Osteocyte (in vitro differentiated cells): ENCODE data around the gene ZNF334. TPM values are rescaled to one million over a fixed set of nuclear protein-coding genes. Genes with fewer than 3 reads are reported as not detected.

Source experiments
- DNase-seq: peaks from one replicate; pipeline ENCODE4 v3.0.0; 2021; ENCODE audit warnings: mixed read lengths; ENCODE audit not compliant: unreplicated experiment; ENCODE audit errors: extremely low spot score
- H3K27ac Mint-ChIP-seq: one replicate; pipeline ENCODE4 v1.8.0; 2021; ENCODE audit warnings: mild to moderate bottlenecking, mixed read lengths; ENCODE audit not compliant: unreplicated experiment
- H3K27me3 Mint-ChIP-seq: one replicate; pipeline ENCODE4 v1.8.0; 2021; ENCODE audit warnings: mixed read lengths; ENCODE audit not compliant: unreplicated experiment
- H3K36me3 Mint-ChIP-seq: one replicate; pipeline ENCODE4 v1.8.0; 2021; ENCODE audit warnings: mixed read lengths; ENCODE audit not compliant: unreplicated experiment
- H3K4me1 Mint-ChIP-seq: one replicate; pipeline ENCODE4 v1.8.0; 2021; ENCODE audit warnings: mixed read lengths; ENCODE audit not compliant: unreplicated experiment
- H3K4me3 Mint-ChIP-seq: one replicate; pipeline ENCODE4 v1.8.0; 2021; ENCODE audit warnings: mild to moderate bottlenecking, moderate library complexity, mixed read lengths; ENCODE audit not compliant: unreplicated experiment
- H3K9me3 Mint-ChIP-seq: one replicate; pipeline ENCODE4 v1.8.0; 2021; ENCODE audit warnings: mixed read lengths; ENCODE audit not compliant: unreplicated experiment
- CTCF ChIP-seq: fragments of 200-600 bp; sonication (generic); IDR thresholded peaks from 2 replicates; pipeline ENCODE4 v1.5.0; 2021; ENCODE audit warnings: antibody characterized with exemption, mild to moderate bottlenecking, moderate library complexity
- total RNA-seq: library from RNA; stranded (reverse); gene quantifications from 2 replicates; pipeline ENCODE4 v1.2.1, GENCODE V29; 2021

ZNF334 gene
- total RNA-seq, 1 donor from 2014 or later = 3.7 TPM

GRCh38 chr20:46455729-46456128, 57.6 kb downstream of the ZNF334 start:
- H3K27me3 Mint-ChIP-seq = peaks cover 15% of the 10 kb centered on the region
- no peak for DNase-seq
- no peaks in the 10 kb centered on the region for H3K36me3 Mint-ChIP-seq
- H3K9me3 Mint-ChIP-seq = peaks cover 16% of the 10 kb centered on the region
- TF ChIP-seq CTCF = no peak
- no peak overlapping the region for H3K27ac Mint-ChIP-seq
- no peak overlapping the region for H3K4me3 Mint-ChIP-seq
- H3K4me1 Mint-ChIP-seq = no peaks in the 10 kb centered on the region

Other genes with a start within 250 kb of the ZNF334 start
- not detected in 2 replicates for gene CDH22, start 205.1 kb downstream of the ZNF334 start, total RNA-seq
- 48.8 and 57.8 TPM in 2 replicates for gene ELMO2, start 106.9 kb downstream of the ZNF334 start, total RNA-seq
- gene OCSTAMP, start 37.1 kb upstream of the ZNF334 start, total RNA-seq = not detected in 2 replicates
- gene SLC13A3, start 137.9 kb upstream of the ZNF334 start, total RNA-seq = 1.8 and 2.1 TPM in 2 replicates
- 13.6 and 15.4 TPM in 2 replicates for gene TP53RK, start 175.9 kb upstream of the ZNF334 start, total RNA-seq
- gene SLC2A10, start 196.1 kb upstream of the ZNF334 start, total RNA-seq = 21.6 and 24.8 TPM in 2 replicates